ENCODE measurements around the gene DLK1. TPM values are rescaled to one million over a fixed set of nuclear protein-coding genes. Genes with fewer than 3 reads are reported as not detected.

Gene DLK1
- total RNA-seq, 1 donor from 2014 or later: 1.2 TPM

- no peak for DNase-seq (ENCODE audit: low spot score)
These were observed 15.7 kb upstream of the DLK1 start for GRCh38 chr14:100710826-100711462.

GRCh38 chr14:100711493-100711892, 15.2 kb upstream of the DLK1 start:
- no peak for DNase-seq (ENCODE audit: low spot score)
- intact Hi-C loops (cut with DNase I): no loop called here

More at GRCh38 chr14:100710826-100711462, 15.7 kb upstream of the DLK1 start:
- intact Hi-C loops (cut with DNase I): no loop called here

- intact Hi-C loops (cut with DNase I): no loop called here
These were observed 14.2 kb upstream of the DLK1 start for GRCh38 chr14:100712490-100712889.

GRCh38 chr14:100713705-100714104, 13.0 kb upstream of the DLK1 start:
- intact Hi-C loops (cut with DNase I): no loop called here
- DNase-seq (ENCODE audit: low spot score): no peak

More at GRCh38 chr14:100712490-100712889, 14.2 kb upstream of the DLK1 start:
- DNase-seq (ENCODE audit: low spot score): no peak

- DNase-seq (ENCODE audit: low spot score): no peak
- intact Hi-C loops (cut with DNase I): no loop called here
These were observed 12.3 kb upstream of the DLK1 start for GRCh38 chr14:100714258-100714892.

GRCh38 chr14:100715332-100715731, 11.4 kb upstream of the DLK1 start:
- intact Hi-C loops (cut with DNase I): no loop called here
- no peak for DNase-seq (ENCODE audit: low spot score)

GRCh38 chr14:100715803-100716202, 10.9 kb upstream of the DLK1 start:
- no peak for DNase-seq (ENCODE audit: low spot score)
- intact Hi-C loops (cut with DNase I): no loop called here

- intact Hi-C loops (cut with DNase I): no loop called here
- no peak for DNase-seq (ENCODE audit: low spot score)
These were observed 9.3 kb upstream of the DLK1 start for GRCh38 chr14:100717386-100717785.

- DNase-seq (ENCODE audit: low spot score): no peak
- intact Hi-C loops (cut with DNase I): no loop called here
These were observed 6.6 kb upstream of the DLK1 start for GRCh38 chr14:100719976-100720520.

- intact Hi-C loops (cut with DNase I): no loop called here
- DNase-seq (ENCODE audit: low spot score): no peak
These were observed 5.1 kb upstream of the DLK1 start for GRCh38 chr14:100721568-100721967.

- intact Hi-C loops (cut with DNase I): no loop called here
- no peak for DNase-seq (ENCODE audit: low spot score)
These were observed 4.3 kb upstream of the DLK1 start for GRCh38 chr14:100722367-100722766.

- DNase-seq (ENCODE audit: low spot score): no peak
- intact Hi-C loops (cut with DNase I): no loop called here
These were observed 3.4 kb upstream of the DLK1 start for GRCh38 chr14:100723135-100723829.

GRCh38 chr14:100723830-100724437, 2.8 kb upstream of the DLK1 start:
- intact Hi-C loops (cut with DNase I): no loop called here

GRCh38 chr14:100724536-100724935, 2.2 kb upstream of the DLK1 start:
- DNase-seq (ENCODE audit: low spot score): no peak
- intact Hi-C loops (cut with DNase I): no loop called here

More at GRCh38 chr14:100723830-100724437, 2.8 kb upstream of the DLK1 start:
- DNase-seq (ENCODE audit: low spot score): no peak

- intact Hi-C loops (cut with DNase I): no loop called here
- DNase-seq (ENCODE audit: low spot score): no peak
These were observed 905 bp upstream of the DLK1 start for GRCh38 chr14:100725587-100726387.

GRCh38 chr14:100727086-100727872, 587 bp downstream of the DLK1 start:
- no peak for DNase-seq (ENCODE audit: low spot score)
- intact Hi-C loops (cut with DNase I): no loop called here

GRCh38 chr14:100727873-100728240, 1.2 kb downstream of the DLK1 start:
- intact Hi-C loops (cut with DNase I): no loop called here
- no peak for DNase-seq (ENCODE audit: low spot score)

- DNase-seq (ENCODE audit: low spot score): no peak
- intact Hi-C loops (cut with DNase I): no loop called here
These were observed 2.3 kb downstream of the DLK1 start for GRCh38 chr14:100728962-100729361.

- intact Hi-C loops (cut with DNase I): no loop called here
- DNase-seq (ENCODE audit: low spot score): no peak
These were observed 3.3 kb downstream of the DLK1 start for GRCh38 chr14:100729982-100730381.
